K562 (cell line): ENCODE results near the gene BSX. TPM values are rescaled to one million over a fixed set of nuclear protein-coding genes. Genes with fewer than 3 reads are reported as not detected.

Experiments used
- ATAC-seq: fragments of 200-7000 bp; cut with Tn5 transposase; 3 replicates; pipeline ENCODE4 v1.9.1; 2020; ENCODE audit warnings: moderate library complexity
- BruUV-seq: library from RNA; stranded (reverse); fragments of 400-500 nt; replicated peaks from 2 replicates; lab custom pipeline; 2021; lab: Mats Ljungman, UMichigan
- CTCF ChIA-PET: fragments of 300-600 bp; formaldehyde crosslinking; extraction: SDS; loops from one replicate; lab custom pipeline; 2021; ENCODE audit warnings: low intra/inter-chr PET ratio; lab: Yijun Ruan, JAX
- POLR2A ChIA-PET: fragments of 300-600, 350-650 bp; sonication (Branson Sonifier 250); formaldehyde crosslinking; extraction: SDS; loops from one replicate; lab custom pipeline; 2021; ENCODE audit warnings: antibody characterized with exemption, inconsistent platforms; lab: Yijun Ruan, JAX
- DNase-seq, 4 experiments: peaks; one replicate each; pipeline versions ENCODE4 v3.0.0 to v3.0.0-alpha.2; 2011 to 2018; ENCODE audit warnings: low spot score in 3 of 4, mixed read lengths in 3 of 4; ENCODE audit errors: extremely low read depth in 1 of 4
- FAIRE-seq: peaks from 2 replicates; lab custom pipeline; 2011; peaks lifted over from hg19 to GRCh38; lab: Jason Lieb, UNC
- H2AFZ ChIP-seq: 2 replicates; pipeline ENCODE4 v1.6.0; 2011; ENCODE audit warnings: low read depth, low read length, control low read depth, inconsistent platforms
- H3K27ac ChIP-seq: fragments of 200-600 bp; 3 replicates; pipeline ENCODE4 v1.8.0; 2011; ENCODE audit warnings: low read depth, mild to moderate bottlenecking, control low read depth, inconsistent platforms, low read length, moderate library complexity, mixed read lengths; ENCODE audit errors: extremely low read depth
- H3K27me3 ChIP-seq, 2 experiments: fragments of 300-600 bp in 1 of 2; 2 replicates in 1 of 2; 3 replicates in 1 of 2; pipeline versions ENCODE4 v1.6.0 to v1.8.0; 2011; ENCODE audit warnings: inconsistent platforms in 2 of 2, low read length in 2 of 2, mild to moderate bottlenecking in 1 of 2, mixed read lengths in 1 of 2, moderate library complexity in 1 of 2; ENCODE audit not compliant: control insufficient read depth in 2 of 2, insufficient read depth in 2 of 2
- H3K36me3 ChIP-seq: fragments of 300-600 bp; 3 replicates; pipeline ENCODE4 v1.8.0; 2011; ENCODE audit warnings: mild to moderate bottlenecking, low read length, inconsistent platforms; ENCODE audit not compliant: control insufficient read depth, insufficient read depth
- H3K4me1 ChIP-seq, 2 experiments: fragments of 200-600 bp in 1 of 2; replicated peaks in 1 of 2; 2 replicates in 1 of 2; 3 replicates in 1 of 2; pipeline versions ENCODE4 v1.5.1 to v1.8.0; 2011; ENCODE audit warnings: inconsistent platforms in 2 of 2, low read length in 2 of 2, mild to moderate bottlenecking in 1 of 2, mixed read lengths in 1 of 2, moderate library complexity in 1 of 2; ENCODE audit not compliant: control insufficient read depth in 2 of 2, insufficient read depth in 2 of 2
- H3K4me2 ChIP-seq: 2 replicates; pipeline ENCODE4 v1.6.1; 2011; ENCODE audit warnings: low read length, control low read depth, inconsistent platforms, mixed read lengths; ENCODE audit not compliant: insufficient read depth
- H3K4me3 ChIP-seq: fragments of 200-600 bp; sonication (generic), shearing (Covaris generic); 2 replicates; pipeline ENCODE4 v1.5.1; 2016; ENCODE audit warnings: control low read depth, inconsistent platforms
- H3K79me2 ChIP-seq: fragments of 200-600 bp; 3 replicates; pipeline ENCODE4 v1.8.0; 2011; ENCODE audit warnings: low read length, inconsistent platforms; ENCODE audit not compliant: control insufficient read depth, insufficient read depth
- H3K9ac ChIP-seq, 2 experiments: 2 replicates each; pipeline versions ENCODE4 v1.6.0 to v1.6.1; 2011; ENCODE audit warnings: low read depth in 2 of 2, low read length in 2 of 2, control low read depth in 1 of 2, inconsistent platforms in 1 of 2, mild to moderate bottlenecking in 1 of 2, mixed read lengths in 1 of 2; ENCODE audit not compliant: insufficient read depth in 1 of 2
- H3K9me1 ChIP-seq: one replicate; pipeline ENCODE4 v1.6.0; 2011; ENCODE audit warnings: inconsistent platforms, mild to moderate bottlenecking, low read length, moderate library complexity; ENCODE audit not compliant: control insufficient read depth, insufficient read depth
- H3K9me3 ChIP-seq: replicated peaks from 2 replicates; pipeline ENCODE4 v1.5.1; 2011; ENCODE audit warnings: low read depth, low read length, inconsistent platforms; ENCODE audit not compliant: control insufficient read depth, insufficient read depth
- H4K20me1 ChIP-seq: replicated peaks from 2 replicates; pipeline ENCODE4 v1.6.1; 2011; ENCODE audit warnings: low read length, inconsistent platforms, mixed read lengths; ENCODE audit not compliant: control insufficient read depth, insufficient read depth
- ATF3 ChIP-seq, 2 experiments: fragments of 450-650 bp in 1 of 2; sonication (generic) in 1 of 2; formaldehyde crosslinking in 1 of 2; IDR thresholded peaks in 1 of 2; conservative IDR thresholded peaks in 1 of 2; 2 replicates each; pipeline versions ENCODE4 v1.6.1 to v1.8.1; 2016 to 2023; ENCODE audit warnings: mild to moderate bottlenecking in 2 of 2, moderate library complexity in 2 of 2, inconsistent platforms in 1 of 2, missing genetic modification reagents in 1 of 2
- CHD1 ChIP-seq: fragments of 200-600 bp; sonication (generic); IDR thresholded peaks from one replicate; pipeline ENCODE4 v1.6.1; 2012; ENCODE audit warnings: mild to moderate bottlenecking, moderate library complexity, low read length, inconsistent platforms
- FIP1L1 ChIP-seq: fragments of 200-400 bp; formaldehyde crosslinking; IDR thresholded peaks from 2 replicates; pipeline ENCODE4 v1.6.1; 2018; ENCODE audit warnings: mild to moderate bottlenecking, low read depth, low read length; ENCODE audit not compliant: poor library complexity, severe bottlenecking
- FOXA1 ChIP-seq: fragments of 450-650 bp; IDR thresholded peaks from 2 replicates; pipeline ENCODE4 v1.6.1; 2016; ENCODE audit warnings: mild to moderate bottlenecking, borderline replicate concordance
- GABPB1 ChIP-seq: sonication (generic); formaldehyde crosslinking; IDR thresholded peaks from 2 replicates; pipeline ENCODE4 v1.8.0; 2022; ENCODE audit warnings: mild to moderate bottlenecking, missing genetic modification reagents
- MAZ ChIP-seq, 2 experiments: fragments of 450-650 bp in 1 of 2; sonication (generic) in 1 of 2; formaldehyde crosslinking; IDR thresholded peaks in 1 of 2; conservative IDR thresholded peaks in 1 of 2; 2 replicates each; pipeline versions ENCODE4 v1.4.0 to v1.5.0; 2020; ENCODE audit warnings: mild to moderate bottlenecking in 1 of 2, missing genetic modification reagents in 1 of 2
- MYC ChIP-seq, 2 experiments: fragments of 250-450 bp in 1 of 2; sonication (Bioruptor Pico) in 1 of 2; IDR thresholded peaks; 2 replicates each; pipeline versions ENCODE4 v1.5.1 to v1.6.1; 2012 to 2021; ENCODE audit warnings: low read depth in 2 of 2, borderline replicate concordance in 1 of 2, improper control_type of control experiment in 1 of 2, low read length in 1 of 2, mild to moderate bottlenecking in 1 of 2, moderate library complexity in 1 of 2
- NFIC ChIP-seq: fragments of 450-650 bp; IDR thresholded peaks from 2 replicates; pipeline ENCODE4 v1.6.1; 2017; ENCODE audit warnings: mild to moderate bottlenecking, inconsistent platforms
- NR3C1 ChIP-seq: sonication (generic); formaldehyde crosslinking; IDR thresholded peaks from 2 replicates; pipeline ENCODE4 v1.8.1; 2022; ENCODE audit warnings: missing genetic modification reagents
- TBP ChIP-seq: optimal IDR thresholded peaks from 2 replicates; pipeline ENCODE3; 2011; ENCODE audit warnings: low read depth, low read length, improper control_type of control experiment
- XRCC5 ChIP-seq: fragments of 200-400 bp; formaldehyde crosslinking; IDR thresholded peaks from 2 replicates; pipeline ENCODE4 v1.6.1; 2017; ENCODE audit warnings: low read depth, mild to moderate bottlenecking, low read length
- ZEB2 ChIP-seq: fragments of 450-650 bp; IDR thresholded peaks from 2 replicates; pipeline ENCODE4 v1.6.1; 2016
- ZNF12 ChIP-seq: sonication (generic); formaldehyde crosslinking; IDR thresholded peaks from 2 replicates; pipeline ENCODE4 v1.4.0; 2020; ENCODE audit warnings: mild to moderate bottlenecking, missing genetic modification reagents
- ZNF589 ChIP-seq: fragments of 200-800 bp; sonication (Bioruptor generic); IDR thresholded peaks from 2 replicates; pipeline ENCODE4 v1.6.1; 2016; ENCODE audit warnings: low read depth, missing genetic modification characterization, missing compliant biosample characterization
- WGBS: fragments of 100-300 bp; shearing (Covaris generic); methylation state at CpG from one replicate; pipeline ENCODE4 v1.1.6; 2016; ENCODE audit warnings: low coverage, mixed read lengths; ENCODE audit not compliant: insufficient coverage; ENCODE audit errors: missing lambda C conversion rate; 5-methylcytosine and 5-hydroxymethylcytosine counted together
- in situ Hi-C: fragments of 300-500 bp; cut with MboI; formaldehyde crosslinking; loops from 4 replicates; pipeline ENCODE4 v1.15.0; 2018; ENCODE audit warnings: inconsistent platforms, mixed read lengths
- intact Hi-C: fragments of 100-400 bp; cut with micrococcal nuclease; formaldehyde crosslinking; loops from 2 replicates; pipeline ENCODE4 v1.14.2; 2022
- polyA plus RNA-seq, 8 experiments: library from polyadenylated mRNA; depleted of rRNA in 4 of 8; stranded (reverse) in 5 of 8; unstranded in 3 of 8; fragments of >200 nt; fragmentation: Nextera tagmentation in 2 of 8; fragmentation: Illumina TruSeq in 1 of 8; extraction: Ambion mirVana in 2 of 8; extraction: Trizol in 1 of 8; gene quantifications; 2 replicates each; pipeline versions ENCODE4 v1.2.1 to v1.2.3, GENCODE V29; 2011 to 2014; ENCODE audit warnings: inconsistent platforms in 1 of 8, missing spikeins in 1 of 8
- total RNA-seq, 7 experiments: library from RNA; depleted of rRNA in 6 of 7; stranded (reverse); fragments of >200 nt in 6 of 7; fragmentation: Illumina TruSeq in 2 of 7; extraction: Trizol in 2 of 7; gene quantifications; 2 replicates each; pipeline versions ENCODE4 v1.2.1 to v1.2.3, GENCODE V29; 2011 to 2021; ENCODE audit warnings: low replicate concordance in 1 of 7
- TF ChIP-seq, protein P1 (sequence below): fragments of 250-450 bp; sonication (Bioruptor Pico); IDR thresholded peaks from 2 replicates; pipeline ENCODE4 v1.5.0; 2020; ENCODE audit warnings: mild to moderate bottlenecking
- TF ChIP-seq, protein P2 (sequence below): fragments of 250-450 bp; sonication (Bioruptor Pico); IDR thresholded peaks from 2 replicates; pipeline ENCODE4 v1.8.0; 2021; ENCODE audit warnings: borderline replicate concordance, mild to moderate bottlenecking, moderate library complexity; ENCODE audit not compliant: poor library complexity, severe bottlenecking
- TF ChIP-seq, protein P3 (sequence below): fragments of 450-650 bp; IDR thresholded peaks from 2 replicates; pipeline ENCODE4 v1.6.1; 2016

The BSX gene
- total and polyA plus RNA-seq, 9 of the 15 experiments (the other 6 are each of a cell fraction or from before 2014, with no cell fraction given), result not detected

GRCh38 chr11:123011510-123011909, 29.9 kb upstream of the BSX start:
- Histone ChIP-seq H3K27ac (no peak overlapping the region), H3K4me1 (no peaks in the 10 kb centered on the region), H3K9me1 (no peaks in the 10 kb centered on the region), H4K20me1 (0 out of 2 replicates have a peak, but pooled peaks cover 3% of the 10 kb centered on the region), H3K4me2 (no peak overlapping the region), H3K79me2 (no peaks in the 10 kb centered on the region), H3K4me3 (no peak overlapping the region), H3K9me3 (no peaks in the 10 kb centered on the region), H3K36me3 (no peaks in the 10 kb centered on the region), H3K27me3 (peaks cover 8 to 19% of the 10 kb centered on the region in 2 experiments; a peak in 4 of 5 replicates), H2AFZ (no peak overlapping the region), H3K9ac (no peak overlapping the region)
- 0% methylated on average over 4 of the region's 4 CpGs for WGBS
- no TSS peak for BruUV-seq
- no peak for TF ChIP-seq ZNF589
- no peak for TF ChIP-seq NFIC
- no peak for TF ChIP-seq ATF3 (IDR thresholded peaks at IDR 0.05)
- no peak for TF ChIP-seq ATF3 (CRISPR knock-in tag; conservative IDR thresholded peaks at IDR 0.05)
- TF ChIP-seq GABPB1, result no peak
- TF ChIP-seq XRCC5, result no peak
- no peak for TF ChIP-seq TBP
- TF ChIP-seq FOXA1, result no peak
- TF ChIP-seq, protein P1, sequence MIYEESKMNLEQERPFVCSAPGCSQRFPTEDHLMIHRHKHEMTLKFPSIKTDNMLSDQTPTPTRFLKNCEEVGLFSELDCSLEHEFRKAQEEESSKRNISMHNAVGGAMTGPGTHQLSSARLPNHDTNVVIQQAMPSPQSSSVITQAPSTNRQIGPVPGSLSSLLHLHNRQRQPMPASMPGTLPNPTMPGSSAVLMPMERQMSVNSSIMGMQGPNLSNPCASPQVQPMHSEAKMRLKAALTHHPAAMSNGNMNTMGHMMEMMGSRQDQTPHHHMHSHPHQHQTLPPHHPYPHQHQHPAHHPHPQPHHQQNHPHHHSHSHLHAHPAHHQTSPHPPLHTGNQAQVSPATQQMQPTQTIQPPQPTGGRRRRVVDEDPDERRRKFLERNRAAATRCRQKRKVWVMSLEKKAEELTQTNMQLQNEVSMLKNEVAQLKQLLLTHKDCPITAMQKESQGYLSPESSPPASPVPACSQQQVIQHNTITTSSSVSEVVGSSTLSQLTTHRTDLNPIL (CRISPR knock-in tag), result no peak
- TF ChIP-seq, protein P2, sequence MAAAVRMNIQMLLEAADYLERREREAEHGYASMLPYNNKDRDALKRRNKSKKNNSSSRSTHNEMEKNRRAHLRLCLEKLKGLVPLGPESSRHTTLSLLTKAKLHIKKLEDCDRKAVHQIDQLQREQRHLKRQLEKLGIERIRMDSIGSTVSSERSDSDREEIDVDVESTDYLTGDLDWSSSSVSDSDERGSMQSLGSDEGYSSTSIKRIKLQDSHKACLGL (CRISPR knock-in tag), result no peak
- TF ChIP-seq ZNF12, result no peak
- no peak for TF ChIP-seq MAZ (CRISPR knock-in tag; conservative IDR thresholded peaks at IDR 0.05 in 1 of 2, IDR thresholded peaks at IDR 0.05 in 1 of 2)
- TF ChIP-seq FIP1L1, result no peak
- no peak for TF ChIP-seq ZEB2
- no peak for TF ChIP-seq NR3C1 (CRISPR knock-in tag)
- TF ChIP-seq, protein P3, sequence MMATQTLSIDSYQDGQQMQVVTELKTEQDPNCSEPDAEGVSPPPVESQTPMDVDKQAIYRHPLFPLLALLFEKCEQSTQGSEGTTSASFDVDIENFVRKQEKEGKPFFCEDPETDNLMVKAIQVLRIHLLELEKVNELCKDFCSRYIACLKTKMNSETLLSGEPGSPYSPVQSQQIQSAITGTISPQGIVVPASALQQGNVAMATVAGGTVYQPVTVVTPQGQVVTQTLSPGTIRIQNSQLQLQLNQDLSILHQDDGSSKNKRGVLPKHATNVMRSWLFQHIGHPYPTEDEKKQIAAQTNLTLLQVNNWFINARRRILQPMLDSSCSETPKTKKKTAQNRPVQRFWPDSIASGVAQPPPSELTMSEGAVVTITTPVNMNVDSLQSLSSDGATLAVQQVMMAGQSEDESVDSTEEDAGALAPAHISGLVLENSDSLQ, result no peak
- TF ChIP-seq CHD1, result no peak
- TF ChIP-seq MYC (IDR thresholded peaks at IDR 0.05; ENCODE audit: low read depth, low read length), result no peak
- no peak for TF ChIP-seq MYC (CRISPR knock-in tag; IDR thresholded peaks at IDR 0.05; ENCODE audit: borderline replicate concordance, low read depth)
- ChIA-PET POLR2A (interaction anchor here (0.7 kb wide), 1 partner anchor 9 kb away, joined by 4 read pairs; no protein-coding TSS in a partner anchor), CTCF (no interaction called here)
- FAIRE-seq (no peak), DNase-seq (no peak), ATAC-seq (no peak)
- intact Hi-C loops (no loop called here), in situ Hi-C loops (no loop called here)
